CD4-positive, CD25-positive, alpha-beta regulatory T cell (primary cell): ENCODE data around the gene GSTA4. TPM values are rescaled to one million over a fixed set of nuclear protein-coding genes. Genes with fewer than 3 reads are reported as not detected.
"Not testable (repeated sequence)": the region's sequence is repeated elsewhere in the genome, so short reads cannot be mapped to it uniquely, and the experiment has no call there.

Experiments
- ATAC-seq, 2 donors: fragments of 150-1000 bp; cut with Tn5 transposase; one replicate each; pipeline ENCODE4 v1.10.0; 2021; ENCODE audit warnings: low read depth in 2 of 2, moderate number of reproducible peaks in 2 of 2, moderate library complexity in 1 of 2
- DNase-seq, 3 donors: peaks; one replicate each; pipeline versions ENCODE4 v3.0.0 to v3.0.0-alpha.2; 2012 to 2022; ENCODE audit warnings: mixed read lengths in 1 of 3
- H3K27ac ChIP-seq: one replicate; pipeline ENCODE4 v1.7.0; 2013; ENCODE audit warnings: mild to moderate bottlenecking, low read length; ENCODE audit not compliant: insufficient read depth, poor library complexity, severe bottlenecking
- H3K27me3 ChIP-seq: one replicate; pipeline ENCODE4 v1.7.0; 2013; ENCODE audit warnings: low read length; ENCODE audit not compliant: control insufficient read depth, insufficient read depth
- H3K36me3 ChIP-seq: one replicate; pipeline ENCODE4 v1.7.0; 2013; ENCODE audit warnings: mild to moderate bottlenecking, low read length, moderate library complexity; ENCODE audit not compliant: control insufficient read depth, insufficient read depth
- H3K4me1 ChIP-seq: 2 replicates; pipeline ENCODE4 v1.7.0; 2013; ENCODE audit warnings: mild to moderate bottlenecking, low read length; ENCODE audit not compliant: insufficient read depth, control insufficient read depth, poor library complexity, severe bottlenecking
- H3K4me3 ChIP-seq: one replicate; pipeline ENCODE4 v1.7.0; 2013; ENCODE audit warnings: low read depth, mild to moderate bottlenecking, low read length, moderate library complexity
- H3K9me3 ChIP-seq, 2 experiments: 1 replicate in 1 of 2; 2 replicates in 1 of 2; pipeline ENCODE4 v1.7.0; 2013; ENCODE audit warnings: low read length in 2 of 2, mild to moderate bottlenecking in 1 of 2, moderate library complexity in 1 of 2; ENCODE audit not compliant: control insufficient read depth in 2 of 2
- H3K27ac Mint-ChIP-seq, 3 donors: one replicate each; pipeline ENCODE4 v1.8.0; 2020 to 2022; ENCODE audit warnings: mild to moderate bottlenecking in 3 of 3, mixed read lengths in 3 of 3, moderate library complexity in 2 of 3
- H3K27me3 Mint-ChIP-seq: one replicate; pipeline ENCODE4 v1.8.0; 2022; ENCODE audit warnings: mild to moderate bottlenecking, mixed read lengths
- H3K36me3 Mint-ChIP-seq: one replicate; pipeline ENCODE4 v1.8.0; 2020; ENCODE audit warnings: mixed read lengths
- H3K4me1 Mint-ChIP-seq, 4 donors: one replicate each; pipeline ENCODE4 v1.8.0; 2020 to 2022; ENCODE audit warnings: mixed read lengths in 4 of 4, mild to moderate bottlenecking in 1 of 4
- H3K4me3 Mint-ChIP-seq, 4 donors: one replicate each; pipeline ENCODE4 v1.8.0; 2020 to 2022; ENCODE audit warnings: mild to moderate bottlenecking in 4 of 4, mixed read lengths in 4 of 4, moderate library complexity in 3 of 4
- H3K9me3 Mint-ChIP-seq, 7 donors: one replicate each; pipeline ENCODE4 v1.8.0; 2020 to 2022; ENCODE audit warnings: mixed read lengths in 7 of 7, mild to moderate bottlenecking in 3 of 7, moderate library complexity in 2 of 7
- polyA plus RNA-seq, 4 donors: library from polyadenylated mRNA; unstranded; fragments of 300-500 nt; fragmentation: Illumina TruSeq; gene quantifications; one replicate each; pipeline ENCODE4 v1.2.3, GENCODE V29; 2021
- total RNA-seq: library from RNA; stranded (reverse); gene quantifications from one replicate; pipeline ENCODE4 v1.2.3, GENCODE V29; 2022

The GSTA4 gene
- total and polyA plus RNA-seq, 5 donors from 2014 or later = 1.1 to 4.1 (median 1.2) TPM

DNA sequence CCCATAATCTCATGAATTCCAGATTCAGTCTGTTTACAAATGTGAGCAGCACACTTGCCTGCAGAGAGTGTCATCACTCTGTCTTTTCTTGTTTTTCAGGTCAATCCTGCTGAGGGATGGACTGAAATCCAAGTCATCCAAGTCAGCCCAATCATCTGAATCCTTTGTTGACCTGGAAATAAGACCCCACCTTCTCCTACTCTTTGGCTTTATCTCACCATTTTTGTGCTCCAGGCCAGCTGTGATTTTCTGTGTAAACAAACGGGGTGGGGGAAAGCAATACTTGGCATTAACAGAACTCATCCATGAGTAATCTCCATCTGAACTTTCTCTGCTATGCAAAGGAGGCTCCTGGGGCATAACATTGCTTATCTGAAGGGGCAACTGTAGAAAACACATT is 16.9 kb upstream of the GSTA4 start:
- Histone ChIP-seq H3K4me1 (no peaks in the 10 kb centered on the region), H3K27ac (no peak overlapping the region), H3K27me3 (no peaks in the 10 kb centered on the region), H3K9me3 (no peaks in the 10 kb centered on the region), H3K4me3 (no peak overlapping the region), H3K36me3 (peaks cover 79% of the 10 kb centered on the region)
- Mint-ChIP-seq H3K27ac (no peak overlapping the region), H3K4me1 (peaks cover 0 to 7% (median 1%) of the 10 kb centered on the region in 4 donors), H3K9me3 (no peaks in the 10 kb centered on the region), H3K36me3 (peaks cover 81% of the 10 kb centered on the region), H3K4me3 (no peak overlapping the region), H3K27me3 (no peaks in the 10 kb centered on the region)
- no peak for DNase-seq
- no peak for ATAC-seq

DNA sequence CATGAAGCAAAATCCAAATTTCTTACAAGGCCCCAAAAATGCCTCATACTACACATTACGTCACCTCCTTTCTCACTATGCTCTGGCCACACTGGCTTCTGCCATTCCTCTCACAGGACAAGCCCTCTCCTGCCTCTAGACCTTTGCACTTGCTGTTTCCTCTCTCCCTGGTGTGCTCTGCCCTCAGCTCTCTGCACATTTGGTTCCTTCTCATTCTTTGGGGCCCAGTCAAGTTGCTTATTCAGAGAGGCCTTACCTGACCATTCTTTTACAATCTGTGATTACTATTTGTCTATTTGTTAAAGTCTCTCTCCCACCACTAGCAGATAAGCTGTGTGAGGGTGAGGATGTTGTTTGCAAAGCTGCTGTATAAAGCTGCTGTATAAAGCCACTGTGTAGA is 15.4 kb upstream of the GSTA4 start:
- Mint-ChIP-seq H3K4me3 (no peak overlapping the region), H3K27me3 (no peaks in the 10 kb centered on the region), H3K4me1 (peaks cover 0 to 7% (median 3%) of the 10 kb centered on the region in 4 donors), H3K27ac (peak overlapping the region in 1 of 3 donors; percentile 55), H3K9me3 (no peaks in the 10 kb centered on the region), H3K36me3 (peaks cover 81% of the 10 kb centered on the region)
- Histone ChIP-seq H3K4me1 (no peaks in the 10 kb centered on the region), H3K27ac (no peak overlapping the region), H3K27me3 (no peaks in the 10 kb centered on the region), H3K4me3 (no peak overlapping the region), H3K9me3 (no peaks in the 10 kb centered on the region), H3K36me3 (peaks cover 82% of the 10 kb centered on the region)
- ATAC-seq = no peak
- no peak for DNase-seq

DNA sequence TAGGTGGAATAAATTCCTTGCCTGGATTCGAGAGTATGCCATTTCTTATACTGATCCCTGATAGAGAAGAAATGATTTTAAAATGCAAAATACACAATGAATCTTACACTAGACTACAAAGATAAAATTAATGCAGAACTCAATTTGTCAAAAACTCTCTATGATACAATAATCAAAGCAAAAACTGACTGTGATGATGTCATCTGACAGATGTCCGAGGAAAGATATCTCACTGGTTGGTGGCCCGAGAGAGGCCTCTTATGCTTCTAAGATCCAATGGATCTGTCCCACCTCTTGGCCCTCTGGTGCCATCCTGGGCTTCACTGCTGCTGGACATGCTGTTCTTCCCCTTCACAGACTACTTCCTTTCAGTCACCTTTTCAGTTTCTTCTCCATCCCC is 14.4 kb upstream of the GSTA4 start:
- Histone ChIP-seq H3K4me3 (no peak overlapping the region), H3K27me3 (no peaks in the 10 kb centered on the region), H3K9me3 (no peaks in the 10 kb centered on the region), H3K27ac (no peak overlapping the region), H3K36me3 (peaks cover 81% of the 10 kb centered on the region), H3K4me1 (no peaks in the 10 kb centered on the region)
- Mint-ChIP-seq H3K36me3 (peaks cover 78% of the 10 kb centered on the region), H3K27me3 (no peaks in the 10 kb centered on the region), H3K27ac (peak overlapping the region in 1 of 3 donors; percentile 26), H3K4me1 (peaks cover 0 to 7% (median 3%) of the 10 kb centered on the region in 4 donors), H3K9me3 (no peaks in the 10 kb centered on the region), H3K4me3 (no peak overlapping the region)
- DNase-seq (no peak), ATAC-seq (no peak)

DNA sequence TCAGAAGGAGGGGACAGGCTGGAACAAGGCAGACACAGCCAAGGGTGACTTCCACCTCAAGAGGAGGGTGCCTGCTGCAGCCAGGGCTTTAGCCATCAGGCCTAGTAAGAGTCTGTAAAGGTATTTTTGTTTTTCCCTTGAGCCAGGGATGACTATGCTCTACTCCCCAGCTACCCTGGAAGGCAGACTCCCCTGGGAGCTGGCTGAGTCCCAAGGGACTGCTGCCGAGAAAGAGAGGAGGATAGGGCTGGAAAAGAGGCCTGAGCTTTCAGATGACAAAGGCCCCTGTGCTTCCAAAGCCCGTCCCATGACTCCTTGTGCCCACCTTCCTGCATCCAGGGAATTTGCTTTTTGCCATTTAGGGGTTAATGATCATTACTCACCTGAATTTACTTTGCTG is 14.0 kb upstream of the GSTA4 start:
- H3K4me3 ChIP-seq = no peak overlapping the region
- H3K27ac ChIP-seq = no peak overlapping the region
- DNase-seq = no peak
- Mint-ChIP-seq H3K9me3 (no peaks in the 10 kb centered on the region), H3K4me1 (peaks cover 0 to 7% (median 3%) of the 10 kb centered on the region in 4 donors), H3K27me3 (no peaks in the 10 kb centered on the region), H3K4me3 (no peak overlapping the region), H3K36me3 (peaks cover 74% of the 10 kb centered on the region), H3K27ac (no peak overlapping the region)
- ATAC-seq = no peak
- H3K9me3 ChIP-seq = no peaks in the 10 kb centered on the region
- no peaks in the 10 kb centered on the region for H3K27me3 ChIP-seq
- peaks cover 78% of the 10 kb centered on the region for H3K36me3 ChIP-seq
- no peaks in the 10 kb centered on the region for H3K4me1 ChIP-seq

DNA sequence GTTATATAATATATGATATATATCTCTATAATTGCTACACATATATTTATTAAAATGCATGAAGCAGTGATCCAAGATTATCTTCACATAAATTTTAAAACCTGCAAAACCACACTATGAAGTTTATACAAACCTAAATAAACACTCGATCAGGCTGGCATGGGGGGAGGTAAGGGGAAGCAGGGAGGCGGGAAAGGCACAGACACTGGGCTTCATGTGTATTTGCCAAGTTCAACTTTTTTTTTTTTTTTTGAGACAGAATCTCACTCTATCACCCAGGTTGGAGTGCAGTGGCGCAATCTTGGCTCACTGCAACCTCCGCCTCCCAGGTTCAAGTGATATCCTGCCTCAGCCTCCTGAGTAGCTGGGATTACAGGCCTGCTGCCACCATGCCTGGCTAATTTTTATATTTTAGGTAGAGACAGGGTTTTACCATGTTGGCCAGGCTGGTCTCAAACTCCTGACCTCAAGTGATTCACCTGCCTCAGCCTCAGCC is 13.2 kb upstream of the GSTA4 start:
- not testable (repeated sequence) for DNase-seq, H3K27me3 ChIP-seq, H3K9me3 ChIP-seq, H3K27ac ChIP-seq, H3K4me3 ChIP-seq, H3K4me3 Mint-ChIP-seq, H3K27me3 Mint-ChIP-seq, H3K4me1 ChIP-seq, H3K9me3 Mint-ChIP-seq, H3K4me1 Mint-ChIP-seq, ATAC-seq
- Mint-ChIP-seq H3K36me3 (peaks cover 66% of the 10 kb centered on the region), H3K27ac (peak overlapping the region in 1 of 3 donors; percentile 77)
- H3K36me3 ChIP-seq = peaks cover 74% of the 10 kb centered on the region

DNA sequence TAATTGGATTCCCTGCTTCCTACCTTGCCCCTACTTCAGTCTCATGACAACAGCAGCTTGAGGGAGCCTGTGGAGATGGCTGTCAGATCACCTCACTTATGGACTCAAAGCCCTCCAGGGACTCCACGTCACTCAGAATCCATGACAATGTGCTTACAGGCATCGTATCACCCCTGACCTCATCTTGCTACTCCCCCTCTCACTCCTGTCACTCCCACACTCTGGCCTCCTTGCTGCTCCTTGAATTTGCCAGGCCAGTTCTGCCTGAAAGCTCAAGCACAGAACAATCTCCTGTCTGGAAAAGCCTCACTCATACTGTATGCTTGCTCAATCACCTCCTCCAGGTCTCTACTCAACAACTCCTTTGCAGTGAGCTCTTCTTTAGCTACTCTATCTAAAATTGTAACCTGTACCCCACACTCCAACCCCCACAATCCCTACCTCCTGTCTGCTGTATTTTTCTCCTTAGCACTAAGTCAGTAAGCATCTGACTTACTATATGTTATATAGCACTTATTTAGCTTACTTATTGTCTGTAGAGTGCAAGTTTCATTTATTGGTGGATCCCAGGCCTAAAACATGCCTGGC is 10.7 kb upstream of the GSTA4 start:
- DNase-seq = no peak
- H3K36me3 ChIP-seq = peaks cover 55% of the 10 kb centered on the region

DNA sequence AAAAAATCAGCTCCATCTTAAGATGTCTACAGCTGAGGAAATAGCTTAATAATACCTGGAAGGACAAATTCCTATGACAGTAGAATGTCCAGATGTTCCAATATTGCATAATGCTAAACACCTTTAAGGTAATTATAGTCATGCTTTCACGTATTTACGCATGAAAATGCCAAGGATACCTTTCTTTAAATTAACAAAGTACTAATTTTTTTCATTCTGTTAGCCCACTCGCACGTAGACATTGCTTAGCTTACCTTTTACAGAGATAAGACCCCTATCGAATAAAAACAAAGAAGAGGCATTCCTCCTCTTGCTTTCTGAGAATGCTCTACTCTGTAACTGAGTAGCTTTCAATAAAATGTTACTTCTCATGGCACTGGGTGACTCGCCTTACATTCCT is 4.4 kb upstream of the GSTA4 start:
- H3K36me3 Mint-ChIP-seq = peaks cover 5% of the 10 kb centered on the region
- Histone ChIP-seq H3K9me3 (no peaks in the 10 kb centered on the region), H3K27me3 (no peaks in the 10 kb centered on the region), H3K4me3 (no peak overlapping the region), H3K36me3 (peaks cover 9% of the 10 kb centered on the region), H3K4me1 (peaks cover 18% of the 10 kb centered on the region), H3K27ac (no peak overlapping the region)
- peaks cover 22% of the 10 kb centered on the region for H3K27me3 Mint-ChIP-seq
- H3K4me1 Mint-ChIP-seq = peaks cover 9 to 34% (median 21%) of the 10 kb centered on the region in 4 donors
- H3K4me3 Mint-ChIP-seq = no peak overlapping the region
- ATAC-seq = no peak
- no peak for DNase-seq
- H3K27ac Mint-ChIP-seq = no peak overlapping the region
- peaks cover 0 to 8% (median 0%) of the 10 kb centered on the region in 7 donors for H3K9me3 Mint-ChIP-seq

More for the DNA sequence above, 10.7 kb upstream of the GSTA4 start:
- no peak for ATAC-seq
- Mint-ChIP-seq H3K4me1 (peaks cover 0 to 7% (median 3%) of the 10 kb centered on the region in 4 donors), H3K36me3 (peaks cover 46% of the 10 kb centered on the region), H3K27ac (no peak overlapping the region), H3K9me3 (no peaks in the 10 kb centered on the region), H3K4me3 (no peak overlapping the region), H3K27me3 (no peaks in the 10 kb centered on the region)
- Histone ChIP-seq H3K9me3 (no peaks in the 10 kb centered on the region), H3K4me3 (no peak overlapping the region), H3K4me1 (no peaks in the 10 kb centered on the region), H3K27ac (no peak overlapping the region), H3K27me3 (no peaks in the 10 kb centered on the region)

DNA sequence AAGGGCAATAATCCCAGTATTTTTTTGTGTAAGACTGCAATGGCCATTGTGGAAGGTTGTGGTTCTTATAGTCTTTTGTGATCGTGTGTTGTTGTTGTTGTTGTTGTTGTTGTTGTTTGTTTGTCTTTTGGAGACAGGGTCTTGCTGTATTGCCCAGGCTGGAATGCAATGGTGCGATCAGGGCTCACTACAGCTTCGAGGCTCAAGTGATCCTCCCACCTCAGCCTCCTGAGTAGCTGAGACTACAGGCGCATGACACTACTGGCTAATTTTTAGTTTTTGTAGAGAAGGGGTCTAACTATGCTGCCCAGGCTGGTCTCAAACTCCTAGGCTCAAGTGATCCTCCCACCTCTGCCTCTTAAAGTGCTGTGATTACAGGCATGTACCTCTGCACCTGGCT is 3.5 kb upstream of the GSTA4 start:
- H3K36me3 Mint-ChIP-seq = peaks cover 5% of the 10 kb centered on the region

More for the DNA sequence above, 3.5 kb upstream of the GSTA4 start:
- no peaks in the 10 kb centered on the region for H3K9me3 ChIP-seq
- peaks cover 5% of the 10 kb centered on the region for H3K36me3 ChIP-seq
- Mint-ChIP-seq H3K4me3 (no peak overlapping the region), H3K4me1 (peaks cover 10 to 39% (median 23%) of the 10 kb centered on the region in 4 donors), H3K27ac (no peak overlapping the region), H3K9me3 (peaks cover 0 to 8% (median 0%) of the 10 kb centered on the region in 7 donors), H3K27me3 (peaks cover 22% of the 10 kb centered on the region)
- no peak overlapping the region for H3K27ac ChIP-seq
- no peak overlapping the region for H3K4me3 ChIP-seq
- peaks cover 19% of the 10 kb centered on the region for H3K4me1 ChIP-seq
- ATAC-seq = no peak
- DNase-seq = no peak
- H3K27me3 ChIP-seq = no peaks in the 10 kb centered on the region
